NB4 (cell line): ENCODE measurements around the gene RBM5.

ENCODE experiments used
- DNase-seq: peaks from one replicate; pipeline ENCODE4 v3.0.0; 2010; ENCODE audit warnings: low read depth
- H3K4me3 ChIP-seq: one replicate; pipeline ENCODE4 v1.5.1; 2011; ENCODE audit warnings: mild to moderate bottlenecking, low read depth, low read length, moderate library complexity
- MYC ChIP-seq: IDR thresholded peaks from 2 replicates; pipeline ENCODE4 v1.6.1; 2011; ENCODE audit warnings: low read depth, low read length
- POLR2A ChIP-seq: IDR thresholded peaks from 2 replicates; pipeline ENCODE4 v1.6.1; 2011; ENCODE audit warnings: mild to moderate bottlenecking; ENCODE audit not compliant: insufficient read length; ENCODE audit errors: extremely low read depth
- TF ChIP-seq, protein P1 (sequence below): IDR thresholded peaks from one replicate; pipeline ENCODE4 v1.5.1; 2012; ENCODE audit warnings: low read depth, low read length
- TF ChIP-seq, protein P2 (sequence below): IDR thresholded peaks from 2 replicates; pipeline ENCODE4 v1.6.1; 2011; ENCODE audit warnings: low read depth, low read length

Gene RBM5

DNA sequence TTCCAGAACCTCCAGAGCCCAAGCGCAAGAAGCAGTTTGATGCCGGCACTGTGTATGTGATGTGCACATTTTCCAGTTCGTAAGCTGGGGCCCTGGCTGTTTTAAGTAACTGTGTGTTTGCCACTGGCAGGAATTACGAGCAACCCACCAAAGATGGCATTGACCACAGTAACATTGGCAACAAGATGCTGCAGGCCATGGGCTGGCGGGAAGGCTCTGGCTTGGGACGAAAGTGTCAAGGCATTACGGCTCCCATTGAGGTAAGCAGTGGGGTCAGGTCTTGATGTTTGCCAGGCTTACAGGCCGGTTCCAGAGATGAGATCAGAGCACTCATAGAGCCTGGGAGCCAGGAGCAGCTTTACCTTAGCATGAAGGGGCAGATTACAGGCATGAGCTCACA is 28.4 kb downstream of the RBM5 start:
- no peak overlapping the region for H3K4me3 ChIP-seq
- TF ChIP-seq, protein P1, sequence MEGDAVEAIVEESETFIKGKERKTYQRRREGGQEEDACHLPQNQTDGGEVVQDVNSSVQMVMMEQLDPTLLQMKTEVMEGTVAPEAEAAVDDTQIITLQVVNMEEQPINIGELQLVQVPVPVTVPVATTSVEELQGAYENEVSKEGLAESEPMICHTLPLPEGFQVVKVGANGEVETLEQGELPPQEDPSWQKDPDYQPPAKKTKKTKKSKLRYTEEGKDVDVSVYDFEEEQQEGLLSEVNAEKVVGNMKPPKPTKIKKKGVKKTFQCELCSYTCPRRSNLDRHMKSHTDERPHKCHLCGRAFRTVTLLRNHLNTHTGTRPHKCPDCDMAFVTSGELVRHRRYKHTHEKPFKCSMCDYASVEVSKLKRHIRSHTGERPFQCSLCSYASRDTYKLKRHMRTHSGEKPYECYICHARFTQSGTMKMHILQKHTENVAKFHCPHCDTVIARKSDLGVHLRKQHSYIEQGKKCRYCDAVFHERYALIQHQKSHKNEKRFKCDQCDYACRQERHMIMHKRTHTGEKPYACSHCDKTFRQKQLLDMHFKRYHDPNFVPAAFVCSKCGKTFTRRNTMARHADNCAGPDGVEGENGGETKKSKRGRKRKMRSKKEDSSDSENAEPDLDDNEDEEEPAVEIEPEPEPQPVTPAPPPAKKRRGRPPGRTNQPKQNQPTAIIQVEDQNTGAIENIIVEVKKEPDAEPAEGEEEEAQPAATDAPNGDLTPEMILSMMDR, result no peak
- TF ChIP-seq POLR2A (no peak), MYC (no peak)
- TF ChIP-seq, protein P2, sequence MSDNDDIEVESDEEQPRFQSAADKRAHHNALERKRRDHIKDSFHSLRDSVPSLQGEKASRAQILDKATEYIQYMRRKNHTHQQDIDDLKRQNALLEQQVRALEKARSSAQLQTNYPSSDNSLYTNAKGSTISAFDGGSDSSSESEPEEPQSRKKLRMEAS, result no peak
- no peak for DNase-seq

DNA sequence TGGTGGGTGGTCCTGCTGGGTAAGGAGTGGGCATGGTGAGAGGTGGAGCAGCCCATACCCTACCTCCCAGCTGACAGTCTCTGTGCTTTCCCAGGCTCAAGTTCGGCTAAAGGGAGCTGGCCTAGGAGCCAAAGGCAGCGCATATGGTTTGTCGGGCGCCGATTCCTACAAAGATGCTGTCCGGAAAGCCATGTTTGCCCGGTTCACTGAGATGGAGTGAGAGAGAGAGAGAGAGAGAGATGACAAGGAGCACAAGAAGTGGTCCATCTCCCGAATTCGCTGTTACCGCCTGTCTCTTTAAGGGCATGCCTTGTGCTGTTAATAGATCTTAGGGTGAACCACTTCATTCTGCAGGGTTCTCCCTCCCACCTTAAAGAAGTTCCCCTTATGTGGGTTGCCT is 29.5 kb downstream of the RBM5 start:
- DNase-seq, result no peak

DNA sequence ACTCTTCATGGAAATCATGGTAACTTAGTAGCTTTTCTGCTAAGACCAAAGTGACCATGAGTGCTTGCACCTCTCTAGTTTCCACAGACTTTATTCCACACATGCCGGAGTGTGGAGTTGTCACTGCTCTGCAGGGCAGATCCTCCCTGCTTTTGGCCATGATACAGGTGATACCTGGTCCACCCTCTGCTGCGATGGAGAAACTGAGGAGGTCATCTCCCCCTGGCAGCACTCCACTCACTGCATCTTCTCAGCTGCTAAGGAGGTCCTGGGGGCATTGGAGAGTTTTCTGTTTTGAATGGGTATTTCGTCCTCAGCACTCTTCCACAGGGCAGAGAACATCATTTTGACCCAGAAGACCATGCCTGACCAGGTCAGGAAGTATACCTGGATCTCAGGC is 31.1 kb downstream of the RBM5 start:
- DNase-seq, result no peak
- no peak for TF ChIP-seq MYC
- TF ChIP-seq, protein P1, result no peak
- no peak for TF ChIP-seq POLR2A
- TF ChIP-seq, protein P2, result no peak
- H3K4me3 ChIP-seq, result no peak overlapping the region

More for the DNA sequence above, 29.5 kb downstream of the RBM5 start:
- no peak overlapping the region for H3K4me3 ChIP-seq
- TF ChIP-seq POLR2A (no peak), MYC (no peak)
- TF ChIP-seq, protein P2, result no peak
- TF ChIP-seq, protein P1, result no peak

DNA sequence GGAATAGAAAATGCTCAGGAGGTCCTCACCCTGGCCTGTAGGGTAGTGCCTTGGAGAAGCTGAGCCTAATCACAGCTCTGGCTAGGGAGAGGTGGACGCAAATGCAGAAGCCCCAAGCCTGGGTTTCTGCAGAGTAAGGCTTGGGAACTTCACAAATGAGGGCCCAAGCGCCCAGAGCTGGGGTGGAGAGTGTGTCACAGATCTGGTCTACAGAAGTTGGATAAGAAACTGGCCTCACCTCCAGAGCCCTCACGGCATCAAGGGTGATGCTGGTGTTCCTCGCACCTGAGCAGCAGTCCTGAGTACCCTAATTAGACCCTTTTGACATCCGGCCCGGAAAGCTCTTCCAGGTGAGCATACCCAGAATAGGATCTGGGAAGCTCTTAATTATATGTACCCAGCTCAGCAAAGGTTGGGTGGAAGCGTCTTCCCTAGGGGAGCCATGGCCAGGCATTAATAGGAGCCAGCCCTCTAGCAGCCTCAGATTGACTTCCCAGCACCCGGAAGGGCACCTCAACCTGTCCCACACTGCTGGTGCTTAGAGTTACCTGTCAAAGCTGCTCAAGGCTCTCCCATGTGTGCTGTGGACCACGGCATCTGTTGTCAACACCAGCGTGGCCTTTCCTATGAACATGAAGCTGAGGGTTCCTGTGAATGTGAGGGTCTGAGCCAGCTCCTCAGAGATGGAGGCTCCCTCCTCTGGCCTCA is 31.8 kb downstream of the RBM5 start:
- no peak for DNase-seq
- TF ChIP-seq MYC, result no peak
- H3K4me3 ChIP-seq, result no peak overlapping the region

DNA sequence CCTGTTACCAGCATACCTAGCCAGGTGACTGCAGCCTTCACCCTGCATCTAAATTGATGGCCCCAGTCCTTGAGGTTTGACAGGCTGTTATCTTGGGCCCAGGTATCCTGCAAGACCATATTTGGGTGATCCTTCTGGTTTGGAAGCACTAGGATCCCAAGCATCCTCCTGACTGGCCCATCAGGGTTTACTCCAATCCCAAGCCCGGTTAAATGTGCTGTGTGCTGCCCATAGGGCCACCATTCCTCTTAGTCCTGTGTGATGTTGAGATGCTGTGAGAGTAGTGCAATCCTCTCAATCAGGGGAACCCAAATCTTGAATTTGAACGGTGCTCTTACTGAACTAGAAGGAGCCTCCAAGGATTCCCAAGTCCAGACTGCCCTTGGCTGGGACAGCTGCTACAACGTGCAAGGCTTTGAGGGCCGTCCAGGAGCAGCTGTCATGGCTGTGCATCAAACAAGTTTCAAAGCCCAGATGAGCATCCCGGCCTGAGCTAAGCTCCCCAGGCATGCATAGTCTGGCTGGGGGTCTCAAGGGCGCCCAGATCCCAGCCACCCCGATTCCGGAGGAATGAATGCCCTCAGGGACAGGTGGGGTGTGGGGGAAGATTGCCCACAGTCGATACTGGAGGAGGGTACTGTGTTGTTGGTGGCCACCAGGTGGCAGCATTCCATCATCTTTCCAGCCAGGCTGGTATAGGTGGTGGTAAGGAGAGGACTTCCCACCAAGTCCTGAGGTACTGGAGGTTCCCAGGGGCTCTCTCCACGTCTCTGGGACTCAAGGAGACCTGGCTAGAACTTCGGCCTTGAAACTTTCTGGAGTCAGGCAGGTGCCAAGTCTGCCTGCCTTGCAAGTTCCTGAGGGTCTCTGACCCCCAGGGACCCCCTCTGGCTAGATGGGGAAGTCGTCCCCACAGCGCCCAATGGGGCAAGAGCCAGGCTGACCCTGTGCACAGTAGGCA is 32.6 kb downstream of the RBM5 start:
- no peak overlapping the region for H3K4me3 ChIP-seq
- TF ChIP-seq, protein P1, result peak; percentile 75
- TF ChIP-seq POLR2A, result peak; percentile 11
- TF ChIP-seq, protein P2, result no peak
- peak; percentile 81 for DNase-seq

DNA sequence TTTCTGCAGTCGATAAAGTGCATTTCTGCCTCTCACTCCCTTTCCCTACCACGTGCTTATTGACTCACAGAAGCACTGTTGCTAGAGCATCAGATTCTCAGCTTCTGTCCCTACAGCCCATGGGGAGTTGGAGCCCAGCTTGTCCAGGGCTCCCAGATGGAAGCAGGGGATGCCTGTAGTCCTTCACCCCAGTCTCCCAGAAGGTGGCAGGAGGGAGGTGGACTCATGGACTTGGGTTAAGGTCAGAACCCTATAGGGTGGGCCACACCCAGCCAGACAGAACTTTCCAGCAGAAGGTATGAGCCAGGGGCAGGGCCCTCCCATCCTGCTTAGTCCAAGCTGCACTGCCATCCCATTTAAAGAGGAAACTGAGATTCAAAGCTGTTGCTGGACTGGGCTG is 33.4 kb downstream of the RBM5 start:
- no peak overlapping the region for H3K4me3 ChIP-seq
- DNase-seq, result no peak
- TF ChIP-seq POLR2A (peak; percentile 7), MYC (no peak)
